Urinary bladder (tissue), 4 donors: ENCODE data around the gene NCKAP5. TPM values are rescaled to one million over a fixed set of nuclear protein-coding genes. Genes with fewer than 3 reads are reported as not detected.

Source experiments
- DNase-seq: peaks from one replicate; pipeline ENCODE4 v3.0.0-alpha.2; 2015; ENCODE audit errors: extremely low spot score
- H3K27ac ChIP-seq: one replicate; pipeline ENCODE4 v1.5.1; 2013; ENCODE audit warnings: low read depth, mild to moderate bottlenecking, moderate library complexity
- H3K36me3 ChIP-seq: one replicate; pipeline ENCODE4 v1.6.1; 2013; ENCODE audit warnings: mild to moderate bottlenecking, moderate library complexity; ENCODE audit not compliant: insufficient read depth
- H3K4me1 ChIP-seq: one replicate; pipeline ENCODE4 v1.6.1; 2013; ENCODE audit warnings: mild to moderate bottlenecking, moderate library complexity; ENCODE audit not compliant: insufficient read depth
- H3K4me3 ChIP-seq: one replicate; pipeline ENCODE4 v1.5.1; 2013; ENCODE audit warnings: low read depth, low read length
- WGBS: extraction: QIAGEN DNeasy Blood & Tissue Kit; methylation state at CpG from one replicate; pipeline ENCODE4 v1.1.7; 2013; 5-methylcytosine and 5-hydroxymethylcytosine counted together
- polyA plus RNA-seq: library from polyadenylated mRNA; stranded (reverse); fragments of 200-250 nt; gene quantifications from one replicate; pipeline ENCODE4 v1.2.3, GENCODE V29; 2013
- total RNA-seq: library from RNA; depleted of rRNA; stranded (reverse); fragments of >200 nt; gene quantifications from one replicate; pipeline ENCODE4 v1.2.3, GENCODE V29; 2014
- donor health status: healthy with polysubstance abuse.
- donor health status: healthy.

NCKAP5 gene
- total and polyA plus RNA-seq, 2 donors: 0.32 to 14.4 TPM

- Histone ChIP-seq H3K4me1 (no peaks in the 10 kb centered on the region), H3K4me3 (no peak overlapping the region), H3K27ac (no peak overlapping the region), H3K36me3 (no peaks in the 10 kb centered on the region)
- WGBS: 77% methylated on average over 4 of the region's 4 CpGs
- DNase-seq: no peak
Measured at GRCh38 chr2:132691556-132691955, 876.7 kb downstream of the NCKAP5 start.

- Histone ChIP-seq H3K4me1 (no peaks in the 10 kb centered on the region), H3K36me3 (no peaks in the 10 kb centered on the region), H3K4me3 (no peak overlapping the region), H3K27ac (no peak overlapping the region)
- DNase-seq: no peak
- WGBS: 55% methylated on average over 1 of the region's 1 CpG
Measured at GRCh38 chr2:132690664-132691303, 877.5 kb downstream of the NCKAP5 start.

- H3K36me3 ChIP-seq: no peaks in the 10 kb centered on the region
- no peak overlapping the region for H3K27ac ChIP-seq
- no peak for DNase-seq
- no peaks in the 10 kb centered on the region for H3K4me1 ChIP-seq
- H3K4me3 ChIP-seq: no peak overlapping the region
- 79% methylated on average over 1 of the region's 1 CpG for WGBS
Measured at GRCh38 chr2:132681766-132682165, 886.5 kb downstream of the NCKAP5 start.

- H3K36me3 ChIP-seq: no peaks in the 10 kb centered on the region
- no peak for DNase-seq
- 58% methylated on average over 3 of the region's 3 CpGs for WGBS
- H3K4me3 ChIP-seq: no peak overlapping the region
- no peak overlapping the region for H3K27ac ChIP-seq
- H3K4me1 ChIP-seq: no peaks in the 10 kb centered on the region
Measured at GRCh38 chr2:132680544-132680943, 887.7 kb downstream of the NCKAP5 start.

- no peaks in the 10 kb centered on the region for H3K4me1 ChIP-seq
- WGBS: 83% methylated on average over 2 of the region's 2 CpGs
- no peak overlapping the region for H3K27ac ChIP-seq
- H3K4me3 ChIP-seq: no peak overlapping the region
- H3K36me3 ChIP-seq: no peaks in the 10 kb centered on the region
- no peak for DNase-seq
Measured at GRCh38 chr2:132678483-132678882, 889.8 kb downstream of the NCKAP5 start.

- H3K4me3 ChIP-seq: no peak overlapping the region
- no peaks in the 10 kb centered on the region for H3K4me1 ChIP-seq
- 88% methylated on average over 5 of the region's 5 CpGs for WGBS
- H3K27ac ChIP-seq: no peak overlapping the region
- H3K36me3 ChIP-seq: no peaks in the 10 kb centered on the region
- DNase-seq: no peak
Measured at GRCh38 chr2:132677661-132678060, 890.6 kb downstream of the NCKAP5 start.

GRCh38 chr2:132676999-132677398 lies 891.3 kb downstream of the NCKAP5 start:
- H3K36me3 ChIP-seq: no peaks in the 10 kb centered on the region
- H3K4me3 ChIP-seq: no peak overlapping the region
- no peaks in the 10 kb centered on the region for H3K4me1 ChIP-seq
- 74% methylated on average over 2 of the region's 2 CpGs for WGBS
- DNase-seq: no peak
- H3K27ac ChIP-seq: no peak overlapping the region

GRCh38 chr2:132671151-132671835 lies 897.0 kb downstream of the NCKAP5 start:
- H3K4me1 ChIP-seq: peaks cover 3% of the 10 kb centered on the region
- DNase-seq: no peak
- no peak overlapping the region for H3K4me3 ChIP-seq
- no peak overlapping the region for H3K27ac ChIP-seq
- WGBS: 14% methylated on average over 23 of the region's 23 CpGs
- H3K36me3 ChIP-seq: no peaks in the 10 kb centered on the region

- no peak for DNase-seq
- WGBS: 1% methylated on average over 44 of the region's 44 CpGs
- no peaks in the 10 kb centered on the region for H3K36me3 ChIP-seq
Measured at GRCh38 chr2:132670496-132671150, 897.6 kb downstream of the NCKAP5 start.

GRCh38 chr2:132669908-132670495 lies 898.3 kb downstream of the NCKAP5 start, which contains the start of gene LYPD1:
Gene LYPD1 (minus strand): TSS chr2:132670205. CDS start chr2:132669932, 273 bp downstream.
- WGBS: under 1% methylated on average over 59 of the region's 59 CpGs
- H3K36me3 ChIP-seq: no peaks in the 10 kb centered on the region
- no peak within 1 kb of the TSS for H3K27ac ChIP-seq
- peak within 1 kb of the TSS; percentile 35 for H3K4me3 ChIP-seq
- no peak for DNase-seq
- H3K4me1 ChIP-seq: peaks cover 3% of the 10 kb centered on the region

More at GRCh38 chr2:132670496-132671150, 897.6 kb downstream of the NCKAP5 start:
- Histone ChIP-seq H3K27ac (no peak overlapping the region), H3K4me1 (peaks cover 3% of the 10 kb centered on the region), H3K4me3 (peak overlapping the region; percentile 35)

GRCh38 chr2:132668987-132669907 lies 899.0 kb downstream of the NCKAP5 start:
- Histone ChIP-seq H3K4me1 (peaks cover 3% of the 10 kb centered on the region), H3K4me3 (peak overlapping the region; percentile 35), H3K27ac (no peak overlapping the region), H3K36me3 (no peaks in the 10 kb centered on the region)
- no peak for DNase-seq
- WGBS: 1% methylated on average over 80 of the region's 80 CpGs

- DNase-seq: no peak
- no peak overlapping the region for H3K4me3 ChIP-seq
- H3K27ac ChIP-seq: no peak overlapping the region
- H3K4me1 ChIP-seq: peaks cover 3% of the 10 kb centered on the region
- no peaks in the 10 kb centered on the region for H3K36me3 ChIP-seq
- WGBS: 6% methylated on average over 25 of the region's 25 CpGs
Measured at GRCh38 chr2:132668189-132668823, 900.0 kb downstream of the NCKAP5 start.
